PC-3 (cell line): ENCODE results near the gene ROPN1L.

ENCODE experiments used
- EZH2 ChIP-seq: fragments of 300-600 bp; sonication (generic); IDR thresholded peaks from one replicate; pipeline ENCODE4 v1.6.1; 2017; ENCODE audit warnings: antibody characterized with exemption, mild to moderate bottlenecking, low read length; ENCODE audit not compliant: unreplicated experiment
- TF ChIP-seq, protein P1 (sequence below): fragments of 300-600 bp; sonication (generic); conservative IDR thresholded peaks from 2 replicates; pipeline ENCODE4 v1.5.1; 2017; ENCODE audit warnings: antibody characterized with exemption, low read depth, mild to moderate bottlenecking, low read length

DNA sequence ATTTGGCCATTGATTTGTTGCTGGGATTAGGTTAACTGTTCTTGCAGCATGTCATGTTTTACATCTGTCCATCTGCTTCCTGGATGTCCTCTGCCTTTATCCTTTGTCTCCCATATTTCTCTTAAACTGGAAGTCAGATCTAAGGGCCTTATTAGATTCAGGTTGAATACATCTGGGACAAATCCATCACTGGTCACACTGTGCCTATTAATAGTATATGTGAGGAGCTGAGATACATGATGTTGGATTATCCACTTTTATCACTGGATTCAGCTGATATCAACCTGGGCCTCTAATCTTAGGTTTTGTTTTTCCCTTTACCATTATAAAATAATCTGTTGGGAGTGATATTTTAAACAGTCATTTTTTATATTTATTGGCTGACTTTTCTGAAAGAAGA is 41.8 kb upstream of the ROPN1L start:
- TF ChIP-seq, protein P1, sequence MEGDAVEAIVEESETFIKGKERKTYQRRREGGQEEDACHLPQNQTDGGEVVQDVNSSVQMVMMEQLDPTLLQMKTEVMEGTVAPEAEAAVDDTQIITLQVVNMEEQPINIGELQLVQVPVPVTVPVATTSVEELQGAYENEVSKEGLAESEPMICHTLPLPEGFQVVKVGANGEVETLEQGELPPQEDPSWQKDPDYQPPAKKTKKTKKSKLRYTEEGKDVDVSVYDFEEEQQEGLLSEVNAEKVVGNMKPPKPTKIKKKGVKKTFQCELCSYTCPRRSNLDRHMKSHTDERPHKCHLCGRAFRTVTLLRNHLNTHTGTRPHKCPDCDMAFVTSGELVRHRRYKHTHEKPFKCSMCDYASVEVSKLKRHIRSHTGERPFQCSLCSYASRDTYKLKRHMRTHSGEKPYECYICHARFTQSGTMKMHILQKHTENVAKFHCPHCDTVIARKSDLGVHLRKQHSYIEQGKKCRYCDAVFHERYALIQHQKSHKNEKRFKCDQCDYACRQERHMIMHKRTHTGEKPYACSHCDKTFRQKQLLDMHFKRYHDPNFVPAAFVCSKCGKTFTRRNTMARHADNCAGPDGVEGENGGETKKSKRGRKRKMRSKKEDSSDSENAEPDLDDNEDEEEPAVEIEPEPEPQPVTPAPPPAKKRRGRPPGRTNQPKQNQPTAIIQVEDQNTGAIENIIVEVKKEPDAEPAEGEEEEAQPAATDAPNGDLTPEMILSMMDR: no peak
- TF ChIP-seq EZH2: no peak
